ENCODE measurements around the gene NBPF3. TPM values are rescaled to one million over a fixed set of nuclear protein-coding genes. Genes with fewer than 3 reads are reported as not detected.
"Not testable (repeated sequence)": the region's sequence is repeated elsewhere in the genome, so short reads cannot be mapped to it uniquely, and the experiment has no call there.

NBPF3 gene
- total RNA-seq, 2 experiments from 2014 or later: 5.0 to 6.1 TPM

- CTCF ChIA-PET: no interaction called here
- no peaks in the 10 kb centered on the region for H3K36me3 Mint-ChIP-seq (ENCODE audit: low read depth)
Measured at GRCh38 chr1:21451981-21452411, 12.1 kb downstream of the NBPF3 start.

GRCh38 chr1:21453964-21454614 lies 14.2 kb downstream of the NBPF3 start:
- H3K4me3 Mint-ChIP-seq; DNase-seq; H3K27ac Mint-ChIP-seq; H3K27me3 Mint-ChIP-seq; POLR2A ChIA-PET; H3K9me3 Mint-ChIP-seq; CTCF ChIA-PET; H3K36me3 Mint-ChIP-seq (ENCODE audit: low read depth): not testable (repeated sequence)
- H3K4me1 Mint-ChIP-seq: peaks cover 19% of the 10 kb centered on the region

More at GRCh38 chr1:21451981-21452411, 12.1 kb downstream of the NBPF3 start:
- POLR2A ChIA-PET: no interaction called here
- Mint-ChIP-seq H3K4me3 (no peak overlapping the region), H3K4me1 (peaks cover 19% of the 10 kb centered on the region), H3K9me3 (no peaks in the 10 kb centered on the region), H3K27ac (no peak overlapping the region), H3K27me3 (peaks cover 12% of the 10 kb centered on the region)
- no peak for DNase-seq

- H3K4me3 Mint-ChIP-seq: not testable (repeated sequence)
Measured at GRCh38 chr1:21454904-21455303, 15.0 kb downstream of the NBPF3 start.

GRCh38 chr1:21457654-21458053 lies 17.7 kb downstream of the NBPF3 start:
- Mint-ChIP-seq H3K4me1 (peaks cover 11% of the 10 kb centered on the region), H3K4me3 (no peak overlapping the region), H3K36me3 (ENCODE audit: low read depth) (no peaks in the 10 kb centered on the region), H3K27me3 (peaks cover 4% of the 10 kb centered on the region), H3K27ac (no peak overlapping the region), H3K9me3 (no peaks in the 10 kb centered on the region)
- ChIA-PET CTCF (no interaction called here), POLR2A (no interaction called here)
- DNase-seq: no peak

More at GRCh38 chr1:21454904-21455303, 15.0 kb downstream of the NBPF3 start:
- H3K9me3 Mint-ChIP-seq; POLR2A ChIA-PET; CTCF ChIA-PET; DNase-seq; H3K27me3 Mint-ChIP-seq; H3K36me3 Mint-ChIP-seq (ENCODE audit: low read depth); H3K27ac Mint-ChIP-seq: not testable (repeated sequence)
- H3K4me1 Mint-ChIP-seq: peaks cover 15% of the 10 kb centered on the region

- CTCF ChIA-PET; H3K27ac Mint-ChIP-seq; H3K36me3 Mint-ChIP-seq (ENCODE audit: low read depth); H3K9me3 Mint-ChIP-seq; H3K4me1 Mint-ChIP-seq; DNase-seq; H3K27me3 Mint-ChIP-seq; H3K4me3 Mint-ChIP-seq; POLR2A ChIA-PET: not testable (repeated sequence)
Measured at GRCh38 chr1:21465127-21465526, 25.2 kb downstream of the NBPF3 start.

- POLR2A ChIA-PET; DNase-seq; H3K4me3 Mint-ChIP-seq; H3K9me3 Mint-ChIP-seq; H3K36me3 Mint-ChIP-seq (ENCODE audit: low read depth); H3K27me3 Mint-ChIP-seq; H3K4me1 Mint-ChIP-seq; H3K27ac Mint-ChIP-seq: not testable (repeated sequence)
- CTCF ChIA-PET: interaction anchor here (1.0 kb wide), 1 partner anchor 23 kb away, joined by 5 read pairs; no protein-coding TSS in a partner anchor
Measured at GRCh38 chr1:21467946-21468345, 28.0 kb downstream of the NBPF3 start.

GRCh38 chr1:21468599-21468998 lies 28.7 kb downstream of the NBPF3 start:
- Mint-ChIP-seq H3K27ac (no peak overlapping the region), H3K9me3 (no peaks in the 10 kb centered on the region), H3K36me3 (ENCODE audit: low read depth) (no peaks in the 10 kb centered on the region), H3K4me3 (no peak overlapping the region), H3K27me3 (no peaks in the 10 kb centered on the region), H3K4me1 (peaks cover 4% of the 10 kb centered on the region)
- ChIA-PET CTCF (interaction anchor here (1.0 kb wide), 1 partner anchor 22 kb away, joined by 5 read pairs; no protein-coding TSS in a partner anchor), POLR2A (no interaction called here)
- DNase-seq: peak; percentile 37

GRCh38 chr1:21469581-21469980 lies 29.6 kb downstream of the NBPF3 start:
- no peak for DNase-seq
- ChIA-PET CTCF (no interaction called here), POLR2A (no interaction called here)
- H3K4me1 Mint-ChIP-seq: peaks cover 4% of the 10 kb centered on the region
- no peak overlapping the region for H3K4me3 Mint-ChIP-seq
- no peaks in the 10 kb centered on the region for H3K27me3 Mint-ChIP-seq
- H3K27ac Mint-ChIP-seq: no peak overlapping the region
- no peaks in the 10 kb centered on the region for H3K36me3 Mint-ChIP-seq (ENCODE audit: low read depth)
- H3K9me3 Mint-ChIP-seq: no peaks in the 10 kb centered on the region

GRCh38 chr1:21472861-21473260 lies 32.9 kb downstream of the NBPF3 start:
- no peak overlapping the region for H3K27ac Mint-ChIP-seq

GRCh38 chr1:21478356-21478755 lies 38.4 kb downstream of the NBPF3 start:
- no peak overlapping the region for H3K4me3 Mint-ChIP-seq
- H3K27ac Mint-ChIP-seq: no peak overlapping the region
- no peaks in the 10 kb centered on the region for H3K36me3 Mint-ChIP-seq (ENCODE audit: low read depth)
- DNase-seq: no peak
- CTCF ChIA-PET: no interaction called here
- H3K9me3 Mint-ChIP-seq: no peaks in the 10 kb centered on the region
- no peaks in the 10 kb centered on the region for H3K27me3 Mint-ChIP-seq
- H3K4me1 Mint-ChIP-seq: no peaks in the 10 kb centered on the region
- POLR2A ChIA-PET: no interaction called here

More at GRCh38 chr1:21472861-21473260, 32.9 kb downstream of the NBPF3 start:
- DNase-seq: no peak
- no peaks in the 10 kb centered on the region for H3K36me3 Mint-ChIP-seq (ENCODE audit: low read depth)
- ChIA-PET POLR2A (no interaction called here), CTCF (no interaction called here)
- no peaks in the 10 kb centered on the region for H3K27me3 Mint-ChIP-seq
- H3K4me1 Mint-ChIP-seq: peaks cover 4% of the 10 kb centered on the region
- H3K4me3 Mint-ChIP-seq: no peak overlapping the region
- H3K9me3 Mint-ChIP-seq: no peaks in the 10 kb centered on the region

- CTCF ChIA-PET; DNase-seq; H3K27ac Mint-ChIP-seq; H3K4me3 Mint-ChIP-seq; H3K9me3 Mint-ChIP-seq; POLR2A ChIA-PET; H3K27me3 Mint-ChIP-seq; H3K36me3 Mint-ChIP-seq (ENCODE audit: low read depth): not testable (repeated sequence)
- H3K4me1 Mint-ChIP-seq: peaks cover 11% of the 10 kb centered on the region
Measured at GRCh38 chr1:21483881-21484280, 43.9 kb downstream of the NBPF3 start.

- no peaks in the 10 kb centered on the region for H3K9me3 Mint-ChIP-seq
- ChIA-PET POLR2A (no interaction called here), CTCF (interaction anchor here (0.8 to 1.6 kb wide), 3 partner anchors 23 to 257 kb away, joined by 3 to 6 read pairs (median 4); no protein-coding TSS in a partner anchor)
- peaks cover 10% of the 10 kb centered on the region for H3K27me3 Mint-ChIP-seq
- no peaks in the 10 kb centered on the region for H3K36me3 Mint-ChIP-seq (ENCODE audit: low read depth)
- DNase-seq: no peak
- no peak overlapping the region for H3K4me3 Mint-ChIP-seq
- no peak overlapping the region for H3K27ac Mint-ChIP-seq
- peaks cover 15% of the 10 kb centered on the region for H3K4me1 Mint-ChIP-seq
Measured at GRCh38 chr1:21489146-21489545, 49.2 kb downstream of the NBPF3 start.

- DNase-seq: peak; percentile 38
- Mint-ChIP-seq H3K9me3 (no peaks in the 10 kb centered on the region), H3K36me3 (ENCODE audit: low read depth) (no peaks in the 10 kb centered on the region), H3K27ac (no peak overlapping the region), H3K4me1 (peaks cover 15% of the 10 kb centered on the region), H3K4me3 (no peak overlapping the region), H3K27me3 (peaks cover 13% of the 10 kb centered on the region)
- ChIA-PET CTCF (interaction anchor here (1.0 to 1.6 kb wide), 6 partner anchors 23 to 259 kb away, joined by 3 to 6 read pairs (median 4); no protein-coding TSS in a partner anchor), POLR2A (no interaction called here)
Measured at GRCh38 chr1:21490774-21491487, 51.0 kb downstream of the NBPF3 start.

All from activated CD4-positive, alpha-beta memory T cell treated with anti-CD3 and anti-CD28 coated beads, Interleukin-2, amount 10 ng/mL, durations not matched to agents 7 days and 5 days (primary cell).